GM10248 (cell line): ENCODE measurements around the gene RGS12.
"Not testable (repeated sequence)": the region's sequence is repeated elsewhere in the genome, so short reads cannot be mapped to it uniquely, and the experiment has no call there.

Source experiments
- CTCF ChIA-PET: fragments of 300-600 bp; sonication (Branson Sonifier 250); formaldehyde crosslinking; extraction: SDS; loops from one replicate; lab custom pipeline; 2021; ENCODE audit warnings: antibody characterized with exemption; lab: Yijun Ruan, JAX
- POLR2A ChIA-PET: fragments of 350-650 bp; sonication (Branson Sonifier 250); formaldehyde crosslinking; extraction: SDS; loops from one replicate; lab custom pipeline; 2020; ENCODE audit warnings: antibody characterized with exemption; lab: Yijun Ruan, JAX
- DNase-seq: peaks from one replicate; pipeline ENCODE4 v3.0.0; 2012; ENCODE audit errors: extremely low spot score
- TF ChIP-seq, protein P1 (sequence below): IDR thresholded peaks from 2 replicates; pipeline ENCODE4 v1.5.1; 2012; ENCODE audit warnings: mild to moderate bottlenecking, low read depth; ENCODE audit errors: extremely low read depth, missing control alignments, control extremely low read depth

Gene RGS12

DNA sequence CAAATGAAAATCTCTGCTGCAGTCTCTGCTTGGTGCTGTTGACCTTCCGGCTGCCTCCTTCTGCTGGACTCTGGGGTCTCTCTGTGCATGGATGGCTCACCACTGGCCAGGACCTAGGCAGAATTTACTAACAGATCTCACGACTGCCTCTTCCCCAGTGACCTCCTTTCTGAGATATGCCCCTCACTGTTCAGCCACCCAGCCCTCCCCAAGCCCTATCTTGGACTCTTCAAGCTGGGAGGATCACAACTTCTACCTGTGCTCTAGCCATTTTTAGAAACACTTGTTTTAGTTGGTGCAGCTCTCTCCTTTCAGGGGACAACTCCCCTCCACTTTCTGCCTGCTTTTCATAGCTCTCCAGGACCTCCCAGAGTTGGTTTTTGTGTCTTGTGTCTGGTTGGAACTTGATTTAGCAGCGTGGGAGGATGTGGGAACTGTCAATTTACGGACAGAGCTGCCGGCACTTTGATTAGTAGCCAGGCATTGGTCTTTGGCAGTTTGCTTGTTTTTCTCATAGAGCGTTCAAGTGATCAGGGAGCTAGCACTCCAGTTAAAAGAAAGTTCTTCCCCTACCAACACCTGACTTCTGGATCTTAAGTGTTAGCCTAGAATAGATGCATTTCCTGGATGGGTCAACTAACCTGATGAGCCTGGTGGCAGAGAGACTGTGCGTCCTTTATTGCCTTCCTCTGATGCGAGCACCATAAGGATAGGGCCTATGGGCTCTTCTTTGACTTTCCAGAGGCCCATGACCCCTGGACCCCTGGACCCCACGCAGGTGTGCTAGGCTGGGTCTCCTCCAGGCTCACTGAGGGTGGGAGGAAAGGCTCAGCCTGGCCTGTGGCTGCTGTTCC is 6.5 kb downstream of the RGS12 start:
- CTCF ChIA-PET: no interaction called here
- POLR2A ChIA-PET: no interaction called here
- no peak for DNase-seq
- TF ChIP-seq, protein P1, sequence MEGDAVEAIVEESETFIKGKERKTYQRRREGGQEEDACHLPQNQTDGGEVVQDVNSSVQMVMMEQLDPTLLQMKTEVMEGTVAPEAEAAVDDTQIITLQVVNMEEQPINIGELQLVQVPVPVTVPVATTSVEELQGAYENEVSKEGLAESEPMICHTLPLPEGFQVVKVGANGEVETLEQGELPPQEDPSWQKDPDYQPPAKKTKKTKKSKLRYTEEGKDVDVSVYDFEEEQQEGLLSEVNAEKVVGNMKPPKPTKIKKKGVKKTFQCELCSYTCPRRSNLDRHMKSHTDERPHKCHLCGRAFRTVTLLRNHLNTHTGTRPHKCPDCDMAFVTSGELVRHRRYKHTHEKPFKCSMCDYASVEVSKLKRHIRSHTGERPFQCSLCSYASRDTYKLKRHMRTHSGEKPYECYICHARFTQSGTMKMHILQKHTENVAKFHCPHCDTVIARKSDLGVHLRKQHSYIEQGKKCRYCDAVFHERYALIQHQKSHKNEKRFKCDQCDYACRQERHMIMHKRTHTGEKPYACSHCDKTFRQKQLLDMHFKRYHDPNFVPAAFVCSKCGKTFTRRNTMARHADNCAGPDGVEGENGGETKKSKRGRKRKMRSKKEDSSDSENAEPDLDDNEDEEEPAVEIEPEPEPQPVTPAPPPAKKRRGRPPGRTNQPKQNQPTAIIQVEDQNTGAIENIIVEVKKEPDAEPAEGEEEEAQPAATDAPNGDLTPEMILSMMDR: no peak

DNA sequence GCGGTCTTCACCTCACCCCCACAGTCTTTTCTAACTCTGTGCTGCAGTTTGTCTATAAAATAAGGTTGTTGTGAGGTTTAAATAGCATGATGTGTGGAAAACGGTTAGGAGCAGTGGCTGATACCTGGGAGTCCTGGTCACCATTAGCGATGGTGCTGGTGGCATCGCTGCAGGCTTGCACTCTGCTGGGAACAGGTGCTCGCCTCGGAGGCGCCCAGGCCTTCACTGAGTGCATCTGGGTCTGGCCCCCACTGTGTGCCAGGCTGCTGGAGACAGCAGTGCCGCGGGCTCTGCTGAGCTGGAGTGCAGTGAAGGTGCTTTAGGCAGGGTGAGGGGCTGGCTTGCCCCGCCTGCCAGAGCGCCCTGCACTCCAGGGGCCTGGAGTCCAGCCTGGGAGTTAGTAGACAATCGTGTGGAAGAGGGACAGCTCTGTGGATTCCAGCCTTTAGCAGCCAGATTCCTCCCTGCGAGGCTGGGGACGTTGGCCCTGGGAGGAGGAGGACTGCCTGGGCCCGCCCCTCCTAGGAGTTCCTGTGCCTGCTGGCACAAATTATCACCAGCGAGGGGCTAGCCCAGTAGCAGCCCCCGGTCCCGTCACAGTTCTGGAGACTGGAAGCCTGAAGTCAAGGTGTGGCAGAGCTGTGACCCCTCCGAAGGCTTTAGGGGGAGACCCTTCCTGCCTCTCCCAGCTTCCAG is 7.3 kb downstream of the RGS12 start:
- POLR2A ChIA-PET: no interaction called here
- CTCF ChIA-PET: no interaction called here
- TF ChIP-seq, protein P1: no peak
- DNase-seq: no peak

DNA sequence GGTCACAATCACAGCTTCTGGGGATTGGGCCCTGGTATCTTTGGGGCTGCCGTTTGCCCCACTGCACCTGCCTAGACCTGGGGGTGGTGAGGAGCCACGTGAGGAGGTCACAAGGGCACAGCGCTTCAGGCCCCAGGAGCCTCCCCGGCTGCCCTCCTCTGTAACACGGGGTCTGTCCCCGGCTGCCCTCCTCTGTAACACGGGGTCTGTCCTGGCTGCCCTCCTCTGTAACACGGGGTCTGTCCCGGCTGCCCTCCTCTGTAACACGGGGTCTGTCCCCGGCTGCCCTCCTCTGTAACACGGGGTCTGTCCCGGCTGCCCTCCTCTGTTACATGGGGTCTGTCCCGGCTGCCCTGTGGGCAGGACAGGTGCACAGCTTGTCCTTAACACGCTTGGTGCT is 8.1 kb downstream of the RGS12 start:
- DNase-seq, CTCF ChIA-PET, POLR2A ChIA-PET: not testable (repeated sequence)

DNA sequence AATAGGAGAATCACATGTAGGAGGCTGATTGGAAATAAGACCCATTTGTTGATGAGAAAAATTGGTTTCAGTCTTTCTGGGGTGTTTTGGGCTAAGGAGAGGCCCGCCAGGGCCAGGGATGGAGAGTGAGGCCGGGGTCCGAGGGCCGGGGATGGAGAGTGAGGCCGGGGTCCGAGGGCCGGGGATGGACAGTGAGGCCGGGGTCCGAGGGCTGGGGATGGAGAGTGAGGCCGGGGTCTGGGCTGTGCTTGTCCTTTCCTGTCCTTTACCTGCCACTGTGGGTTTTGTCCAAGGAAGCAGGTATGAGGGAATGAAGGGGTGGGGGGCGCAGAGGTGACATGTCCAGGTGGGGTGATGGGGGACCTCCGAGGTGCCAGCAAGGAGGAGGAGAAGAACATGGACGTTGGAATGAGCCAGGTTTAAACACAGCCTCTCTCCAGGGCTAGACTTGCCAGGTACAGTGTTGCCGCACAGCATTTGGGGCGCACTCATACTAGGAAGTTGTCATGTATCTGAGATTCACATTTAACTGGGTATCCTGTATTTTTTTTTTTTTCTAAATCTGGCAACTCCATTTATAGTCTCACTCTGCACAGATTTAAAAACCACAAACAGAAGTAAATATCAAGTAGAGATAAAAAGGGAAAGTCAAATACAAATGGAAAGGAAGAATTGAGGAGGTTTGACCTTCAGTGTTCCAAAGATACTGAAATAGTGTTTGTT is 8.8 kb downstream of the RGS12 start:
- DNase-seq: no peak
- TF ChIP-seq, protein P1: no peak
- POLR2A ChIA-PET: no interaction called here
- CTCF ChIA-PET: no interaction called here

DNA sequence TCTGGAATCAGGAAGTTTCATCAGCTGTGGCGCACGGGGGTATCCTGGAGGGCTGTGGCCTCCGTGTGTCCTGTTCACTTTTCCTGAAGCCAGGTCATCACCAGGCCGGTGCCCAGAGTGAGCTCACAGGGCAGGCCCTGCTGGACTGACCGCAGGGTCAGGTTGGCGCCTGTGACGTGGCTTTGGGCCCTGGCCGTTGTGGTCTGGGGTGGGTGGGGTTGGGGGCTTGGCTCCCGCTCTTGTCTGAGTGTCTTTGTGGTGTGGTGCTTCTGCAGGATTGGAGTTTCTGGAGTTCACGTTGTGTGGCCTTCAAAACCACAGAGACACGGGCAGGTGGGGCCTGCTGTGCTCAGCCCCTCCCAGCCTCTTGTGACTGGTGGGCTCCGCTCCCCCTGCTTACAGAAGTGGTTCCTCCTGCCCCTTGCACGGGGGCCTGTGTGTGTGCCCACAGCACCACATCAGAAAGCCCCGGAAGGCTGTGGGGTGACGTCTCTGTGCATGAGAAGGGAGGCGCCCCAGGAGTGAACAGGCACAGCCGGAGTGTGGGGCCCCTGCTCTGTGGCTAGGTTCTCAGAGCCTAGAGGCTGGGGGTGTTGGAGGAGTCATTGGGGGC is 9.5 kb downstream of the RGS12 start:
- POLR2A ChIA-PET: no interaction called here
- DNase-seq: peak; percentile 64
- TF ChIP-seq, protein P1: no peak
- CTCF ChIA-PET: no interaction called here

DNA sequence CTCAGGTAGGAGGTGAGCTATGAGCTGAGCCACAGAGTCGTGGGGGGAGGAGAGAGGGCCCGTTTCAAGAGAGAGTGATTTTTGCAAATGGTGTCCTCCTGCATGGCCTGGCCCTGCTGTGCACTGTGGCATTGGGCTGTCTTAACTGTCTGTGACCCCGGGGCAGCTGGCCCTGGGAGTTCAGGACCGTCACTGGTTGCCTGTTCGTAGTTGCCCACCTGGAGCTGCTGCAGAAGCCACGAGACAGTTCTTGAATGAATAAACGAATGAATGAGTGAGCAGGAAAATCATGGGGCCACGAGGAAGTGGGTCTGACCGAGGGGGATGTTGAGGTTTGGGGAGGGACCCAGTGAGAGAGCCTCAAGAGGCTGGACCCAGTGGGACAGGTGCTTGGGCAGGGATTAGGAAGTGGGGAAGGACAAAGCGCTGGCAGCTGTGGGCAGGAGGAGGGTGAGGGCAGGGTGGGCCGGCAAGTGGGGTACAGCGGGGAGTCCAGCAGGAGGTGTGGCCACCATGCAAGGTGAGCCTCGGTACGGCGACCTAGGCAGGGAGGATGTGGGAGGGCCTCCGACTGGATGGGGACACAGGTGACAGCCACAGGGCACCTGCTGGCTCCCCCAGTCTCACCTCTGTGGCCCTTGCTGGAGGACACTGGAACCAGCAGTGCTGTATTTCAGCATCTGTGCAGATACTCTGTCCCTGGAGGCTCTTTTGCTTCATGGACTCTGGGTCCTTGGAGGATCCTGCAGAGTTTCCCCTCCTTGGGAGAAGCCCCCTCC is 10.2 kb downstream of the RGS12 start:
- TF ChIP-seq, protein P1: no peak
- POLR2A ChIA-PET: no interaction called here
- CTCF ChIA-PET: no interaction called here
- no peak for DNase-seq
